GM10248 (cell line): Measurements from ENCODE around the gene KCNJ3.

Source experiments
- CTCF ChIA-PET: fragments of 300-600 bp; sonication (Branson Sonifier 250); formaldehyde crosslinking; extraction: SDS; loops from one replicate; lab custom pipeline; 2021; ENCODE audit warnings: antibody characterized with exemption; lab: Yijun Ruan, JAX
- POLR2A ChIA-PET: fragments of 350-650 bp; sonication (Branson Sonifier 250); formaldehyde crosslinking; extraction: SDS; loops from one replicate; lab custom pipeline; 2020; ENCODE audit warnings: antibody characterized with exemption; lab: Yijun Ruan, JAX
- DNase-seq: peaks from one replicate; pipeline ENCODE4 v3.0.0; 2012; ENCODE audit errors: extremely low spot score
- CTCF ChIP-seq: IDR thresholded peaks from 2 replicates; pipeline ENCODE4 v1.5.1; 2012; ENCODE audit warnings: mild to moderate bottlenecking, low read depth; ENCODE audit errors: extremely low read depth, missing control alignments, control extremely low read depth

KCNJ3 gene

GRCh38 chr2:154709215-154709614 is 10.7 kb downstream of the KCNJ3 start:
- DNase-seq: no peak
- TF ChIP-seq CTCF: no peak
- CTCF ChIA-PET: no interaction called here
- POLR2A ChIA-PET: no interaction called here

- CTCF ChIA-PET: interaction anchor here (1.2 kb wide), 1 partner anchor 14 kb away, joined by 3 read pairs; no protein-coding TSS in a partner anchor
- no peak for TF ChIP-seq CTCF
- no peak for DNase-seq
- POLR2A ChIA-PET: no interaction called here
These were observed 11.6 kb downstream of the KCNJ3 start for GRCh38 chr2:154710078-154710477.

- CTCF ChIA-PET: interaction anchor here (0.8 to 1.2 kb wide), 2 partner anchors 14 to 61 kb away, joined by 3 read pairs; no protein-coding TSS in a partner anchor
- POLR2A ChIA-PET: no interaction called here
- no peak for DNase-seq
- no peak for TF ChIP-seq CTCF
These were observed 12.2 kb downstream of the KCNJ3 start for GRCh38 chr2:154710685-154711084.

- DNase-seq: no peak
- no peak for TF ChIP-seq CTCF
- CTCF ChIA-PET: interaction anchor here (0.7 kb wide), 1 partner anchor 18 kb away, joined by 3 read pairs; no protein-coding TSS in a partner anchor
- POLR2A ChIA-PET: no interaction called here
These were observed 15.2 kb downstream of the KCNJ3 start for GRCh38 chr2:154713675-154714074.

GRCh38 chr2:154720651-154721050 is 22.2 kb downstream of the KCNJ3 start:
- TF ChIP-seq CTCF: no peak
- DNase-seq: no peak
- POLR2A ChIA-PET: no interaction called here
- CTCF ChIA-PET: interaction anchor here (0.8 kb wide), 1 partner anchor 15 kb away, joined by 4 read pairs; no protein-coding TSS in a partner anchor

- CTCF ChIA-PET: no interaction called here
- POLR2A ChIA-PET: no interaction called here
- no peak for TF ChIP-seq CTCF
- DNase-seq: no peak
These were observed 25.8 kb downstream of the KCNJ3 start for GRCh38 chr2:154724194-154724797.
